B cell (primary cell): Measurements from ENCODE around the gene GMFB. TPM values are rescaled to one million over a fixed set of nuclear protein-coding genes. Genes with fewer than 3 reads are reported as not detected.

Source experiments
- ATAC-seq: fragments of 200-7000 bp; cut with Tn5 transposase; one replicate; pipeline ENCODE4 v1.10.0; 2021; ENCODE audit warnings: low read depth, mild to moderate bottlenecking, moderate number of reproducible peaks, moderate library complexity
- CTCF ChIA-PET: fragments of 350-600 bp; sonication (Branson Sonifier 250); formaldehyde crosslinking; loops from one replicate; lab custom pipeline; 2021; ENCODE audit warnings: antibody characterized with exemption, inconsistent platforms; lab: Charles Lee
- POLR2A ChIA-PET: fragments of 350-600 bp; sonication (Branson Sonifier 250); formaldehyde crosslinking; loops from one replicate; lab custom pipeline; 2021; ENCODE audit warnings: antibody characterized with exemption; lab: Charles Lee
- DNase-seq: peaks from one replicate; pipeline ENCODE4 v3.0.0; 2013
- H2AFZ ChIP-seq: 2 replicates; pipeline ENCODE4 v1.6.1; 2012; ENCODE audit warnings: mild to moderate bottlenecking, low read depth, low read length; ENCODE audit not compliant: insufficient read depth, poor library complexity, severe bottlenecking
- H3K27ac ChIP-seq, 2 donors: 1 replicate in 1 of 2; 2 replicates in 1 of 2; pipeline ENCODE4 v1.5.1; 2012 to 2013; ENCODE audit warnings: low read length in 2 of 2, mild to moderate bottlenecking in 2 of 2, moderate library complexity in 1 of 2
- H3K27me3 ChIP-seq, 4 experiments: fragments of 200-600 bp in 1 of 4; sonication (generic) in 1 of 4; replicated peaks in 1 of 4; 1 replicate in 2 of 4; 2 replicates in 2 of 4; pipeline versions ENCODE4 v1.6.1 to v1.7.0; 2013 to 2016; ENCODE audit warnings: low read length in 3 of 4, mild to moderate bottlenecking in 2 of 4, mixed read lengths in 1 of 4, moderate library complexity in 1 of 4; ENCODE audit not compliant: insufficient read depth in 4 of 4, control insufficient read depth in 3 of 4; ENCODE audit errors: control extremely low read depth in 1 of 4
- H3K36me3 ChIP-seq, 2 experiments: replicated peaks in 1 of 2; 1 replicate in 1 of 2; 2 replicates in 1 of 2; pipeline versions ENCODE4 v1.6.1 to v1.7.1; 2013; ENCODE audit warnings: low read length in 1 of 2; ENCODE audit not compliant: insufficient read depth in 2 of 2, control insufficient read depth in 1 of 2; ENCODE audit errors: control extremely low read depth in 1 of 2, extremely low read depth in 1 of 2
- H3K4me1 ChIP-seq, 2 donors: fragments of 200-600 bp in 1 of 2; sonication (generic) in 1 of 2; 1 replicate in 1 of 2; 2 replicates in 1 of 2; pipeline versions ENCODE4 v1.5.1 to v1.6.1; 2013 to 2017; ENCODE audit warnings: low read length in 2 of 2; ENCODE audit not compliant: control insufficient read depth in 2 of 2, insufficient read depth in 2 of 2
- H3K4me2 ChIP-seq: replicated peaks from 2 replicates; pipeline ENCODE3; 2012; ENCODE audit warnings: mild to moderate bottlenecking, low read depth, low read length; ENCODE audit not compliant: poor library complexity, severe bottlenecking
- H3K4me3 ChIP-seq, 5 experiments: fragments of 200-600 bp in 1 of 5; sonication (generic) in 1 of 5; 1 replicate in 3 of 5; 2 replicates in 2 of 5; pipeline versions ENCODE4 v1.5.1 to v1.7.0; 2011 to 2016; ENCODE audit warnings: low read length in 4 of 5, mild to moderate bottlenecking in 4 of 5, low read depth in 2 of 5, control low read depth in 1 of 5, moderate library complexity in 1 of 5; ENCODE audit not compliant: insufficient read depth in 1 of 5; ENCODE audit errors: control extremely low read depth in 1 of 5, extremely low read depth in 1 of 5
- H3K79me2 ChIP-seq: fragments of 200-600 bp; sonication (generic); one replicate; pipeline ENCODE4 v1.6.0; 2016; ENCODE audit warnings: low read length; ENCODE audit not compliant: control insufficient read depth, insufficient read depth
- H3K9ac ChIP-seq: fragments of 200-600 bp; sonication (generic); 2 replicates; pipeline ENCODE4 v1.6.1; 2017; ENCODE audit warnings: mild to moderate bottlenecking, low read length, moderate library complexity
- H3K9me3 ChIP-seq, 3 donors: one replicate each; pipeline versions ENCODE4 v1.6.1 to v1.7.1; 2013; ENCODE audit warnings: low read length in 2 of 3; ENCODE audit not compliant: control insufficient read depth in 2 of 3, insufficient read depth in 1 of 3; ENCODE audit errors: control extremely low read depth in 1 of 3
- H4K20me1 ChIP-seq: 2 replicates; pipeline ENCODE4 v1.6.0; 2012; ENCODE audit warnings: mild to moderate bottlenecking, low read length; ENCODE audit not compliant: insufficient read depth, control insufficient read depth, poor library complexity, severe bottlenecking
- H3K27ac Mint-ChIP-seq: one replicate; pipeline ENCODE4 v1.8.0; 2021; ENCODE audit warnings: mixed read lengths
- H3K27me3 Mint-ChIP-seq: one replicate; pipeline ENCODE4 v1.8.0; 2021; ENCODE audit warnings: mixed read lengths
- H3K4me1 Mint-ChIP-seq: one replicate; pipeline ENCODE4 v1.8.0; 2021; ENCODE audit warnings: mixed read lengths
- H3K4me3 Mint-ChIP-seq: one replicate; pipeline ENCODE4 v1.8.0; 2021; ENCODE audit warnings: mixed read lengths
- H3K9me3 Mint-ChIP-seq: one replicate; pipeline ENCODE4 v1.8.0; 2022; ENCODE audit warnings: mixed read lengths; ENCODE audit not compliant: insufficient read depth
- CTCF ChIP-seq: fragments of 200-600 bp; IDR thresholded peaks from one replicate; pipeline ENCODE4 v1.8.0; 2022; ENCODE audit warnings: antibody characterized with exemption, mild to moderate bottlenecking
- EZH2 ChIP-seq: IDR thresholded peaks from 2 replicates; pipeline ENCODE4 v1.6.1; 2012; ENCODE audit warnings: borderline replicate concordance, low read depth, mild to moderate bottlenecking, moderate library complexity, low read length; ENCODE audit not compliant: insufficient read depth, poor library complexity, severe bottlenecking
- WGBS: methylation state at CpG from one replicate; pipeline ENCODE4 v1.1.5; 2013; ENCODE audit warnings: missing lambda C conversion rate; ENCODE audit not compliant: insufficient coverage; 5-methylcytosine and 5-hydroxymethylcytosine counted together
- intact Hi-C: fragments of 100-400 bp; cut with micrococcal nuclease; formaldehyde crosslinking; loops from one replicate; pipeline ENCODE4 v1.10.0; 2022
- polyA plus RNA-seq: library from polyadenylated mRNA; depleted of rRNA; stranded (reverse); fragments of >200 nt; gene quantifications from 2 replicates; pipeline ENCODE4 v1.2.3, GENCODE V29; 2012
- total RNA-seq, 2 donors: library from RNA; stranded (reverse); fragments of 120-200 nt in 1 of 2; gene quantifications; 1 replicate in 1 of 2; 2 replicates in 1 of 2; pipeline versions ENCODE4 v1.2.3 to v1.2.4, GENCODE V29; 2013 to 2022

Gene GMFB
- total and polyA plus RNA-seq, 2 donors (not counting 1 experiment from before 2014, with no cell fraction given): 13.6 to 49.8 TPM

- TF ChIP-seq CTCF (no peak), EZH2 (no peak)
- no peaks in the 10 kb centered on the region for H3K9me3 Mint-ChIP-seq
- Histone ChIP-seq H3K9ac (no peak overlapping the region), H3K36me3 (peaks cover 2 to 7% of the 10 kb centered on the region in 2 experiments), H3K4me1 (peaks cover 0 to 5% of the 10 kb centered on the region in 2 donors), H2AFZ (no peak overlapping the region), H3K79me2 (no peaks in the 10 kb centered on the region), H3K4me3 (no peak overlapping the region), H4K20me1 (no peaks in the 10 kb centered on the region), H3K4me2 (no peak overlapping the region), H3K9me3 (no peaks in the 10 kb centered on the region), H3K27me3 (no peaks in the 10 kb centered on the region), H3K27ac (no peak overlapping the region)
- DNase-seq: no peak
- intact Hi-C loops: no loop called here
- no peak overlapping the region for H3K27ac Mint-ChIP-seq
- ChIA-PET POLR2A (no interaction called here), CTCF (no interaction called here)
- 100% methylated on average over 1 of the region's 2 CpGs for WGBS
- no peak overlapping the region for H3K4me3 Mint-ChIP-seq
- no peak for ATAC-seq
- peaks cover 10% of the 10 kb centered on the region for H3K4me1 Mint-ChIP-seq
- no peaks in the 10 kb centered on the region for H3K27me3 Mint-ChIP-seq
Measured at GRCh38 chr14:54535646-54536045, 46.9 kb upstream of the GMFB start.

GRCh38 chr14:54535126-54535525 is 46.3 kb upstream of the GMFB start:
- no peaks in the 10 kb centered on the region for H4K20me1 ChIP-seq
- no peak overlapping the region for H2AFZ ChIP-seq
- Mint-ChIP-seq H3K4me3 (no peak overlapping the region), H3K27ac (no peak overlapping the region), H3K9me3 (no peaks in the 10 kb centered on the region), H3K27me3 (no peaks in the 10 kb centered on the region), H3K4me1 (peaks cover 10% of the 10 kb centered on the region)
- no peak overlapping the region for H3K4me3 ChIP-seq
- ChIA-PET POLR2A (no interaction called here), CTCF (no interaction called here)
- H3K9ac ChIP-seq: no peak overlapping the region
- WGBS: no CpG with 5 or more reads among the region's 1 CpG
- no peaks in the 10 kb centered on the region for H3K79me2 ChIP-seq
- DNase-seq: no peak
- no peak overlapping the region for H3K27ac ChIP-seq
- peaks cover 0 to 5% of the 10 kb centered on the region in 2 donors for H3K4me1 ChIP-seq
- no peaks in the 10 kb centered on the region for H3K27me3 ChIP-seq
- no peak overlapping the region for H3K4me2 ChIP-seq
- TF ChIP-seq EZH2: no peak
- no peak for TF ChIP-seq CTCF
- ATAC-seq: no peak
- H3K9me3 ChIP-seq: no peaks in the 10 kb centered on the region
- H3K36me3 ChIP-seq: peaks cover 2 to 7% of the 10 kb centered on the region in 2 experiments
- intact Hi-C loops: no loop called here
